ENCODE results near the gene PSAP.

DNA sequence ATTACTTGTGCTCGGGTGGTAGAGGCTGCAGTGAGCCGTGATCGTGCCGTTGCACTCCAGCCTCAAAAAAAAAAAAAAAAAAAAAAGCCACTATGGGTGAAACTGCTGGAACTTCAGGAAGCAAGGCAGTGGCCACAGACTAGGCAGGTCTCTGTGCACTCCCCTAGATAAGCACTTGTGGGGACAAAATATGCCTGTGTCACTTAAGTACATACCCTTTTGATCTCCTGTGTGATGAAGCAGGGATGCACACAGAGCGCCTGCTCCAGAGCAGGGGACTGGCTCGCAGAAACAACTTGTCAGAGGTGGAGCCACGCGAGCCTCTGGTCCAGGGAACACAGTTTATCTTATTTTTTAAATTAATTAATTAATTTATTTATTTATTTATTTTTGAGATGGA is 42.9 kb upstream of the PSAP start:
- TF ChIP-seq, protein P1, sequence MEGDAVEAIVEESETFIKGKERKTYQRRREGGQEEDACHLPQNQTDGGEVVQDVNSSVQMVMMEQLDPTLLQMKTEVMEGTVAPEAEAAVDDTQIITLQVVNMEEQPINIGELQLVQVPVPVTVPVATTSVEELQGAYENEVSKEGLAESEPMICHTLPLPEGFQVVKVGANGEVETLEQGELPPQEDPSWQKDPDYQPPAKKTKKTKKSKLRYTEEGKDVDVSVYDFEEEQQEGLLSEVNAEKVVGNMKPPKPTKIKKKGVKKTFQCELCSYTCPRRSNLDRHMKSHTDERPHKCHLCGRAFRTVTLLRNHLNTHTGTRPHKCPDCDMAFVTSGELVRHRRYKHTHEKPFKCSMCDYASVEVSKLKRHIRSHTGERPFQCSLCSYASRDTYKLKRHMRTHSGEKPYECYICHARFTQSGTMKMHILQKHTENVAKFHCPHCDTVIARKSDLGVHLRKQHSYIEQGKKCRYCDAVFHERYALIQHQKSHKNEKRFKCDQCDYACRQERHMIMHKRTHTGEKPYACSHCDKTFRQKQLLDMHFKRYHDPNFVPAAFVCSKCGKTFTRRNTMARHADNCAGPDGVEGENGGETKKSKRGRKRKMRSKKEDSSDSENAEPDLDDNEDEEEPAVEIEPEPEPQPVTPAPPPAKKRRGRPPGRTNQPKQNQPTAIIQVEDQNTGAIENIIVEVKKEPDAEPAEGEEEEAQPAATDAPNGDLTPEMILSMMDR (IDR thresholded peaks at IDR 0.05): no peak
- TF ChIP-seq POLR2A (IDR thresholded peaks at IDR 0.05): no peak

All from esophagus squamous epithelium (tissue), 4 donors.